ENCODE results near the gene IL12RB2.

Gene IL12RB2

GRCh38 chr1:67281244-67281643 is 26.4 kb upstream of the IL12RB2 start:
- H3K36me3 ChIP-seq (ENCODE audit: insufficient read depth, low read length) = no peaks in the 10 kb centered on the region
- no peak overlapping the region for H3K9ac ChIP-seq (ENCODE audit: low read length)
- no peak overlapping the region for H3K4me3 ChIP-seq (ENCODE audit: low read depth in 1 of 2, low read length in 2 of 2)
- no peaks in the 10 kb centered on the region for H3K9me3 ChIP-seq (ENCODE audit: low read length)
- H3K27me3 ChIP-seq (ENCODE audit: control insufficient read depth in 1 of 2, insufficient read depth in 2 of 2, low read length in 2 of 2) = no peaks in the 10 kb centered on the region
- no peak overlapping the region for H3K27ac ChIP-seq (ENCODE audit: low read depth, low read length)
- H3K4me1 ChIP-seq (ENCODE audit: insufficient read depth, low read length) = no peaks in the 10 kb centered on the region

DNA sequence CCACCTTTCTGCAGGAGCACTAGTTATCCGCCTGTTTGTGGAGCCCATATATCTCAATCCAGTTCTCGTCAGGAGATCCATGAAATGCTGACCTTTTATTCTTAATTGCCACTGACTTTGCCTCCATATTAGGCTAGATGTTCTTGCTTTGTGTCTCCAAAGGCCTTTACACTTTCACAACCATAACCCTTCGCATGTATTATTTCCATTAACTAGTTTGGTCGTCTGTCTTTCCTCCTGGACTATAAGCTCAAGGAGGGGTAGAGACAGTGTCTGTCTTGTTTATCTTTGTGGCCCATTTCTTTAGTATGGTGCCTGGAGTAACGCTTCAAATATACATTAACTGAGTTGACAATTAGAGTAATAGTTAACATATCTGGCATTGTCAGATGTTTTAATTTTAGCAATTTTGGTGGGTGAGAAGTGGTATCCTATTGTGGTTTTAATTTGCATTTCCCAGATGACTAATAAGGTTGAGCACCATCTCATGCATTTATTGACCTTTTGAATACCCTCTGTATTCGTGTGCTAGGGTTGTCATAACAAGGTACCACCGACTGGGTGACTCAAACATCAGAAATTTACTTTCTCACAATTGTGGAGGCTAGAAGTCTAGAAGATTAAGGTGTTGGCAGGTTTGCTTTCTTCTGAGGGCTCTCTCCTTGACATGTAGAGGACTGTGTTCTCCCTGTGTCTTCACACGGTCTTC is 21.7 kb upstream of the IL12RB2 start:
- H3K9me3 ChIP-seq (ENCODE audit: low read length) = no peaks in the 10 kb centered on the region

GRCh38 chr1:67290236-67290635 is 17.4 kb upstream of the IL12RB2 start:
- no peaks in the 10 kb centered on the region for H3K4me1 ChIP-seq (ENCODE audit: insufficient read depth, low read length)
- no peak overlapping the region for H3K4me3 ChIP-seq (ENCODE audit: low read depth in 1 of 2, low read length in 2 of 2)
- no peak overlapping the region for H3K9ac ChIP-seq (ENCODE audit: low read length)
- H3K36me3 ChIP-seq (ENCODE audit: insufficient read depth, low read length) = no peaks in the 10 kb centered on the region
- no peak overlapping the region for H3K27ac ChIP-seq (ENCODE audit: low read depth, low read length)
- H3K9me3 ChIP-seq (ENCODE audit: low read length) = no peaks in the 10 kb centered on the region
- H3K27me3 ChIP-seq (ENCODE audit: control insufficient read depth in 1 of 2, insufficient read depth in 2 of 2, low read length in 2 of 2) = no peaks in the 10 kb centered on the region

More for the DNA sequence above, 21.7 kb upstream of the IL12RB2 start:
- H3K4me3 ChIP-seq (ENCODE audit: low read depth in 1 of 2, low read length in 2 of 2) = no peak overlapping the region
- H3K27me3 ChIP-seq (ENCODE audit: control insufficient read depth in 1 of 2, insufficient read depth in 2 of 2, low read length in 2 of 2) = no peaks in the 10 kb centered on the region
- no peaks in the 10 kb centered on the region for H3K36me3 ChIP-seq (ENCODE audit: insufficient read depth, low read length)
- H3K27ac ChIP-seq (ENCODE audit: low read depth, low read length) = no peak overlapping the region
- H3K9ac ChIP-seq (ENCODE audit: low read length) = no peak overlapping the region
- no peaks in the 10 kb centered on the region for H3K4me1 ChIP-seq (ENCODE audit: insufficient read depth, low read length)

GRCh38 chr1:67294836-67295617 is 12.6 kb upstream of the IL12RB2 start:
- Histone ChIP-seq H3K27me3 (ENCODE audit: control insufficient read depth in 1 of 2, insufficient read depth in 2 of 2, low read length in 2 of 2) (no peaks in the 10 kb centered on the region), H3K4me1 (ENCODE audit: insufficient read depth, low read length) (no peaks in the 10 kb centered on the region), H3K36me3 (ENCODE audit: insufficient read depth, low read length) (no peaks in the 10 kb centered on the region), H3K27ac (ENCODE audit: low read depth, low read length) (no peak overlapping the region), H3K9me3 (ENCODE audit: low read length) (no peaks in the 10 kb centered on the region), H3K9ac (ENCODE audit: low read length) (no peak overlapping the region), H3K4me3 (ENCODE audit: low read depth in 1 of 2, low read length in 2 of 2) (no peak overlapping the region)

DNA sequence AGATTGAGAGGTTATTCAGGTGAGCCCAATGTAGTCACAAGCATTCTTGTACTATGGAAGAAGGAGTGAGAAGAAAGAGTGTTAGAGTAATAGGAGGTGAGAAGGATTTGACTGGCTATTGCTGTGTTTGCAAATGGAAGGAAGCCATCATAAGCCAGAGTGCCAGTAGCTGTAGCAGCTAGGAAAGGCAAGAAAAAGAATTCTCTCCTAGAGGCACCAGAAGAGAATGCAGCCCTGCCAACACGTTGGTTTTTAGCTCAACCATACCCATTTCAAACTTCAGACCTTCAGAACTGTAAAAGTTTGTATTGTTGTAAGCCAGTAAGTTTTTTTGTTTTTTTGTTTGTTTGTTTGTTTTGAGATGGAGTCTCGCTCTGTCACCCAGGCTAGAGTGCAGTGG is 8.9 kb upstream of the IL12RB2 start:
- Histone ChIP-seq H3K27ac (ENCODE audit: low read depth, low read length) (no peak overlapping the region), H3K9me3 (ENCODE audit: low read length) (no peaks in the 10 kb centered on the region), H3K36me3 (ENCODE audit: insufficient read depth, low read length) (no peaks in the 10 kb centered on the region), H3K4me1 (ENCODE audit: insufficient read depth, low read length) (no peaks in the 10 kb centered on the region), H3K9ac (ENCODE audit: low read length) (no peak overlapping the region), H3K27me3 (ENCODE audit: control insufficient read depth in 1 of 2, insufficient read depth in 2 of 2, low read length in 2 of 2) (no peaks in the 10 kb centered on the region), H3K4me3 (ENCODE audit: low read depth in 1 of 2, low read length in 2 of 2) (no peak overlapping the region)

- no peak overlapping the region for H3K27ac ChIP-seq (ENCODE audit: low read depth, low read length)
- H3K4me3 ChIP-seq (ENCODE audit: low read depth in 1 of 2, low read length in 2 of 2) = no peak overlapping the region
- H3K27me3 ChIP-seq (ENCODE audit: control insufficient read depth in 1 of 2, insufficient read depth in 2 of 2, low read length in 2 of 2) = no peaks in the 10 kb centered on the region
- no peaks in the 10 kb centered on the region for H3K4me1 ChIP-seq (ENCODE audit: insufficient read depth, low read length)
- H3K9ac ChIP-seq (ENCODE audit: low read length) = no peak overlapping the region
- H3K9me3 ChIP-seq (ENCODE audit: low read length) = no peaks in the 10 kb centered on the region
- H3K36me3 ChIP-seq (ENCODE audit: insufficient read depth, low read length) = no peaks in the 10 kb centered on the region
Measured at GRCh38 chr1:67299296-67299695, 8.4 kb upstream of the IL12RB2 start.

- H3K9ac ChIP-seq (ENCODE audit: low read length) = no peak overlapping the region
- H3K4me3 ChIP-seq (ENCODE audit: low read depth in 1 of 2, low read length in 2 of 2) = no peak overlapping the region
Measured at GRCh38 chr1:67300561-67300960, 7.1 kb upstream of the IL12RB2 start.

GRCh38 chr1:67304023-67304422 is 3.6 kb upstream of the IL12RB2 start:
- Histone ChIP-seq H3K4me1 (ENCODE audit: insufficient read depth, low read length) (no peaks in the 10 kb centered on the region), H3K9me3 (ENCODE audit: low read length) (no peaks in the 10 kb centered on the region), H3K27ac (ENCODE audit: low read depth, low read length) (no peak overlapping the region), H3K9ac (ENCODE audit: low read length) (no peak overlapping the region), H3K36me3 (ENCODE audit: insufficient read depth, low read length) (no peaks in the 10 kb centered on the region), H3K27me3 (ENCODE audit: control insufficient read depth in 1 of 2, insufficient read depth in 2 of 2, low read length in 2 of 2) (peaks cover 0 to 14% of the 10 kb centered on the region in 2 donors), H3K4me3 (ENCODE audit: low read depth in 1 of 2, low read length in 2 of 2) (no peak overlapping the region)

More at GRCh38 chr1:67300561-67300960, 7.1 kb upstream of the IL12RB2 start:
- Histone ChIP-seq H3K27ac (ENCODE audit: low read depth, low read length) (no peak overlapping the region), H3K27me3 (ENCODE audit: control insufficient read depth in 1 of 2, insufficient read depth in 2 of 2, low read length in 2 of 2) (no peaks in the 10 kb centered on the region), H3K4me1 (ENCODE audit: insufficient read depth, low read length) (no peaks in the 10 kb centered on the region), H3K36me3 (ENCODE audit: insufficient read depth, low read length) (no peaks in the 10 kb centered on the region), H3K9me3 (ENCODE audit: low read length) (no peaks in the 10 kb centered on the region)

DNA sequence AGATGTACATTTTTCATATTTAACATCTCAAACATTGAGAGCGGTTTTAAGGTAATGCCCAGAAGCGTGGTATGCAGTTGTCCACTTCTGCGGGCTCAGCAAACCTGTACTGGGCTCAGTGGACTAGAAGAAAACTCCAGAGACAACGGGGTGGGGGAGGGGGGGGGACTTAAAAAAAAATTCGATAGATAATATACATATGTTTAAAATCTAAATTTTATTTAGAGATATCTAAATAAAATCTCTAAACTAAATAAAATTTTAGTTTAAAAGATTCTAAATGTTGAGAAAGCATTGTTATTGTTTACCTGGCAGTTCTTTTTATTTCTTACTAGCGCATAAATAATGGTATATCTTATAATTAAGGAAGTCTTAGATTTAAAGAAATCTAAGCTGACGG is 1.1 kb upstream of the IL12RB2 start:
- no peak overlapping the region for H3K9ac ChIP-seq (ENCODE audit: low read length)
- no peak overlapping the region for H3K4me3 ChIP-seq (ENCODE audit: low read depth in 1 of 2, low read length in 2 of 2)
- no peak overlapping the region for H3K27ac ChIP-seq (ENCODE audit: low read depth, low read length)
- H3K9me3 ChIP-seq (ENCODE audit: low read length) = no peaks in the 10 kb centered on the region
- H3K36me3 ChIP-seq (ENCODE audit: insufficient read depth, low read length) = no peaks in the 10 kb centered on the region
- H3K27me3 ChIP-seq (ENCODE audit: control insufficient read depth in 1 of 2, insufficient read depth in 2 of 2, low read length in 2 of 2) = peaks cover 0 to 14% of the 10 kb centered on the region in 2 donors
- no peaks in the 10 kb centered on the region for H3K4me1 ChIP-seq (ENCODE audit: insufficient read depth, low read length)

DNA sequence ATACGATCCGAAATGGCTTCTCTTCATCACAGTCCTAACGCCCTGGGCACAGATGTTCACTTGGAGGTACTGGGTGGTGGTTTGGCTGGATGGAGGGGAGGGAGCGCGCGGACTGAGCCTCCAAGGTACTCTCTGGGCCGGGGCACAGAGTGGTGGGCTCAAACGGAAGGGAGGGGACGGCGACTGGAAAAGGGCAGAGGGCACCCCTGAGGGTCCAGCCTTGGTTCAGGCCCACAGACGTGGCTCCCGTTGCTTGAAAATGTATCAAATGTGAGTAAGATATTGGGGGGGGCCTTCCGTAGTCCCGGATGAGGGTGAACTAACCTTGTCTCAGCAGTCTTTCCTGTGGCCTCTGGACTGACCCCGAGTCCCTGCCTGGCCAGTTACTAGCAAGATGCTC is 463 bp downstream of the IL12RB2 start:
- no peak overlapping the region for H3K4me3 ChIP-seq (ENCODE audit: low read depth in 1 of 2, low read length in 2 of 2)
- peaks cover 0 to 14% of the 10 kb centered on the region in 2 donors for H3K27me3 ChIP-seq (ENCODE audit: control insufficient read depth in 1 of 2, insufficient read depth in 2 of 2, low read length in 2 of 2)
- H3K9me3 ChIP-seq (ENCODE audit: low read length) = no peaks in the 10 kb centered on the region
- no peaks in the 10 kb centered on the region for H3K4me1 ChIP-seq (ENCODE audit: insufficient read depth, low read length)
- no peaks in the 10 kb centered on the region for H3K36me3 ChIP-seq (ENCODE audit: insufficient read depth, low read length)
- no peak overlapping the region for H3K9ac ChIP-seq (ENCODE audit: low read length)
- H3K27ac ChIP-seq (ENCODE audit: low read depth, low read length) = no peak overlapping the region

GRCh38 chr1:67312615-67313014 is 4.9 kb downstream of the IL12RB2 start:
- H3K36me3 ChIP-seq (ENCODE audit: insufficient read depth, low read length) = no peaks in the 10 kb centered on the region
- peaks cover 0 to 9% of the 10 kb centered on the region in 2 donors for H3K27me3 ChIP-seq (ENCODE audit: control insufficient read depth in 1 of 2, insufficient read depth in 2 of 2, low read length in 2 of 2)
- no peaks in the 10 kb centered on the region for H3K4me1 ChIP-seq (ENCODE audit: insufficient read depth, low read length)
- no peak overlapping the region for H3K27ac ChIP-seq (ENCODE audit: low read depth, low read length)
- H3K9me3 ChIP-seq (ENCODE audit: low read length) = no peaks in the 10 kb centered on the region
- H3K9ac ChIP-seq (ENCODE audit: low read length) = no peak overlapping the region
- no peak overlapping the region for H3K4me3 ChIP-seq (ENCODE audit: low read depth in 1 of 2, low read length in 2 of 2)
